H1 (cell line): ENCODE results near the gene WDFY4. TPM values are rescaled to one million over a fixed set of nuclear protein-coding genes. Genes with fewer than 3 reads are reported as not detected.

Experiments used
- CBX5 ChIP-seq: fragments of 300-800, 300-1000 bp; sonication (generic); IDR thresholded peaks from 2 replicates; pipeline ENCODE4 v1.7.1; 2016; ENCODE audit warnings: antibody characterized with exemption, low read length, low read depth
- RAD21 ChIP-seq, 2 experiments: IDR thresholded peaks in 1 of 2; conservative IDR thresholded peaks in 1 of 2; 2 replicates each; pipeline ENCODE4 v1.6.1; 2011; ENCODE audit warnings: low read depth in 2 of 2, low read length in 2 of 2, improper control_type of control experiment in 1 of 2, inconsistent platforms in 1 of 2, mild to moderate bottlenecking in 1 of 2, moderate library complexity in 1 of 2
- RXRA ChIP-seq: IDR thresholded peaks from 2 replicates; pipeline ENCODE4 v1.6.1; 2011; ENCODE audit warnings: low read depth, mild to moderate bottlenecking, low read length, moderate library complexity; ENCODE audit not compliant: insufficient read depth
- SRF ChIP-seq: IDR thresholded peaks from 2 replicates; pipeline ENCODE4 v1.6.1; 2011; ENCODE audit warnings: mild to moderate bottlenecking, low read depth, low read length, moderate library complexity
- TBP ChIP-seq: IDR thresholded peaks from 2 replicates; pipeline ENCODE4 v1.6.1; 2011; ENCODE audit warnings: low read depth, low read length, improper control_type of control experiment
- TEAD4 ChIP-seq: IDR thresholded peaks from 2 replicates; pipeline ENCODE4 v1.6.1; 2012; ENCODE audit warnings: low read depth, low read length, inconsistent platforms, mixed read lengths
- polyA plus RNA-seq, 7 experiments: library from polyadenylated mRNA; depleted of rRNA in 3 of 7; stranded (reverse) in 5 of 7; unstranded in 2 of 7; fragments of >200 nt in 5 of 7; fragments of 200-250 nt in 2 of 7; gene quantifications; 1 replicate in 5 of 7; 2 replicates in 1 of 7; 4 replicates in 1 of 7; pipeline versions ENCODE4 v1.2.1 to v1.2.3, GENCODE V29; 2011 to 2013; ENCODE audit warnings: missing spikeins in 2 of 7, mixed read lengths in 2 of 7
- total RNA-seq: library from RNA; stranded (reverse); fragmentation: NEBNext Ultra II Directional; extraction: Animal tissue kit (Norgen Biotek cat#: 25700); gene quantifications from 2 replicates; pipeline ENCODE4 v1.2.1, GENCODE V29; 2021

Gene WDFY4
- total and polyA plus RNA-seq, 2 of the 8 experiments (the other 6 are each of a cell fraction or from before 2014, with no cell fraction given), result not detected

DNA sequence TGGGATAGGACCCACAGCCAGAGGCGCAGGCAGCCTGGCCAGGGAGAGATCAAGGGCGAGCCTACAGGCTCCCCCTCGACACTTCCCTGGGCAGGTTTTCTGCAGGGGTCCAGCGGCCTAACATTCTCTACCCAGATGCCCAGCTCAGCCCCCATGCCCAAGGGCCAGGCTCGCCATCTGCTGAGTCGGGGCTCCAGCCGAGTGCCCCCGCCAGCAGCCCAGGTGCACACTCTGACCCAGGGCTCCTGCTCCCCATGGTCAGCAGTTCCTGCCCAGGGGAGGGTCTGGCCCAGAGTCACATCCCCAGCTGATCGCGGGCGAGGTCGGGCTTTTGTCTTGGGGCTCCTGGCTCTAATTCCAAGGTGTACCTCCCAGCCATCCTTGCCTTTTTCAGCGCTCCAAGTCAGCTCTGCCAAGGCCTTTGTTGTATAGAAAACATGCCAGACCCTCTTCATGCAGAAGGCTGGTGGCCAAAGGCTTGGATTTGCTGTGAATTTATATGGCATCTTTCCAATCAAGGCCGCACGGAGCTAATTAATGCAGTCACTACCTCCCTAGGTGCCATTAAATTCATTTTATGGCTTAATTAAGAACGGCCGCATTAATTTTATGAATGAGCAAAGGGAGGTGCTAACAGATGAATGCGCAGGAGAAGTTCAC lies 134.3 kb downstream of the WDFY4 start (continued):
- TF ChIP-seq TBP (no peak), RXRA (no peak), CBX5 (no peak), TEAD4 (no peak), RAD21 (IDR thresholded peaks at IDR 0.05 in 1 of 2, conservative IDR thresholded peaks at IDR 0.05 in 1 of 2; ENCODE audit: low read depth in 2 of 2, low read length in 2 of 2) (no peak), SRF (no peak)
